Measurements from ENCODE around the gene TNFSF8. TPM values are rescaled to one million over a fixed set of nuclear protein-coding genes. Genes with fewer than 3 reads are reported as not detected.

TNFSF8 gene
- total and polyA plus RNA-seq, 2 of the 8 experiments (the other 6 are each of a cell fraction or from before 2014, with no cell fraction given) = not detected

DNA sequence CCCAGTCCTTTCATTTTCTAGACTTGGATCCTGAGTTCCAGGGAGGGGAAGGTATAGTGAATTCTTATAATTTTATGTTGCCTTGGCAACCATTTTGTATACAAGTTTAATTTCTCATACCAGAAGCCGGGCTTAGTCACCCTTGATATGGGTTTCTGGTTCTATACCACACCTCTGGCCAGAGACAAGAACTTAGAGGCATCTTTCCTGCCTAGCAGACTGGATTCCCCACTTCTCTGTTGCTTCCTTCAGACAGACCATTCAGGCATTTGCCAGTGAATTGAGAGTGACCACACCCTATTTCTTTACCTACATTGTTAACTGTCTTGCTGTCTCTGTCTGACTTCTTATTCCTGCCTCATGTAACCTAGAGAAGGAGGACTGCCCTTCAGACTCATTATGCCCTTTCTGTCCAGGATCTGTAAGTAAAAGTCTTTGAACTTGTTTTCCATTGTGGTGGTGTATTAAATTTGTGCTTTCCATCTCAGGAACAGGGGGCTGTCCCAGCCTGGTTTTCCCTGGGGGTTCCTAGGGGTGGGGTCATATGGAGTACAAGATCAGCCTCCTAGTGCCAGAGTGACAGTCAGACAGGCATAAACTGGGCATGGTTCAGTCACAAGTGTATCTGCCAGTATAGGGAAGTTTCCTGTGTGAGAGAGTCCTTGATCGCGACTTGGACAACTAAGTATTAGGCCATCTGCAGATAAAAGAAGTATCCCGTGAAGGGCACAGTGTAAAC, 27.4 kb downstream of the TNFSF8 start (continued):
- TF ChIP-seq, protein P1, sequence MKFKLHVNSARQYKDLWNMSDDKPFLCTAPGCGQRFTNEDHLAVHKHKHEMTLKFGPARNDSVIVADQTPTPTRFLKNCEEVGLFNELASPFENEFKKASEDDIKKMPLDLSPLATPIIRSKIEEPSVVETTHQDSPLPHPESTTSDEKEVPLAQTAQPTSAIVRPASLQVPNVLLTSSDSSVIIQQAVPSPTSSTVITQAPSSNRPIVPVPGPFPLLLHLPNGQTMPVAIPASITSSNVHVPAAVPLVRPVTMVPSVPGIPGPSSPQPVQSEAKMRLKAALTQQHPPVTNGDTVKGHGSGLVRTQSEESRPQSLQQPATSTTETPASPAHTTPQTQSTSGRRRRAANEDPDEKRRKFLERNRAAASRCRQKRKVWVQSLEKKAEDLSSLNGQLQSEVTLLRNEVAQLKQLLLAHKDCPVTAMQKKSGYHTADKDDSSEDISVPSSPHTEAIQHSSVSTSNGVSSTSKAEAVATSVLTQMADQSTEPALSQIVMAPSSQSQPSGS (IDR thresholded peaks at IDR 0.05; ENCODE audit: low read length) = no peak
- TF ChIP-seq CBX5 (IDR thresholded peaks at IDR 0.05; ENCODE audit: low read depth, low read length) (no peak), CBX8 (IDR thresholded peaks at IDR 0.05; ENCODE audit: borderline replicate concordance, low read depth, low read length) (no peak), SP2 (IDR thresholded peaks at IDR 0.05; ENCODE audit: low read length) (no peak)

Data from H1 (cell line).